VCaP (cell line): ENCODE measurements around the gene SGK1.
A peak's percentile ranks its signal among the peaks of the same experiment; 100 is the strongest.

Experiments used
- H3K27ac ChIP-seq: fragments of 450-650 bp; 2 replicates; pipeline ENCODE4 v1.5.1; 2017
- TF ChIP-seq, protein P1 (sequence below): fragments of 450-650 bp; conservative IDR thresholded peaks from 2 replicates; pipeline ENCODE4 v1.5.1; 2017; ENCODE audit warnings: mild to moderate bottlenecking, moderate library complexity

Gene SGK1

GRCh38 chr6:134177753-134178160 is 140.2 kb downstream of the SGK1 start:
- no peak overlapping the region for H3K27ac ChIP-seq
- TF ChIP-seq, protein P1, sequence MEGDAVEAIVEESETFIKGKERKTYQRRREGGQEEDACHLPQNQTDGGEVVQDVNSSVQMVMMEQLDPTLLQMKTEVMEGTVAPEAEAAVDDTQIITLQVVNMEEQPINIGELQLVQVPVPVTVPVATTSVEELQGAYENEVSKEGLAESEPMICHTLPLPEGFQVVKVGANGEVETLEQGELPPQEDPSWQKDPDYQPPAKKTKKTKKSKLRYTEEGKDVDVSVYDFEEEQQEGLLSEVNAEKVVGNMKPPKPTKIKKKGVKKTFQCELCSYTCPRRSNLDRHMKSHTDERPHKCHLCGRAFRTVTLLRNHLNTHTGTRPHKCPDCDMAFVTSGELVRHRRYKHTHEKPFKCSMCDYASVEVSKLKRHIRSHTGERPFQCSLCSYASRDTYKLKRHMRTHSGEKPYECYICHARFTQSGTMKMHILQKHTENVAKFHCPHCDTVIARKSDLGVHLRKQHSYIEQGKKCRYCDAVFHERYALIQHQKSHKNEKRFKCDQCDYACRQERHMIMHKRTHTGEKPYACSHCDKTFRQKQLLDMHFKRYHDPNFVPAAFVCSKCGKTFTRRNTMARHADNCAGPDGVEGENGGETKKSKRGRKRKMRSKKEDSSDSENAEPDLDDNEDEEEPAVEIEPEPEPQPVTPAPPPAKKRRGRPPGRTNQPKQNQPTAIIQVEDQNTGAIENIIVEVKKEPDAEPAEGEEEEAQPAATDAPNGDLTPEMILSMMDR = no peak

GRCh38 chr6:134177236-134177635 is 140.7 kb downstream of the SGK1 start:
- no peak overlapping the region for H3K27ac ChIP-seq
- TF ChIP-seq, protein P1 = no peak

GRCh38 chr6:134176264-134176975 is 141.5 kb downstream of the SGK1 start:
- TF ChIP-seq, protein P1 = no peak
- peak overlapping the region; percentile 91 for H3K27ac ChIP-seq

- peak overlapping the region; percentile 91 for H3K27ac ChIP-seq
- TF ChIP-seq, protein P1 = no peak
These were observed 142.2 kb downstream of the SGK1 start for GRCh38 chr6:134175532-134176263.

- peak overlapping the region; percentile 91 for H3K27ac ChIP-seq
- TF ChIP-seq, protein P1 = no peak
These were observed 143.0 kb downstream of the SGK1 start for GRCh38 chr6:134174672-134175531.

DNA sequence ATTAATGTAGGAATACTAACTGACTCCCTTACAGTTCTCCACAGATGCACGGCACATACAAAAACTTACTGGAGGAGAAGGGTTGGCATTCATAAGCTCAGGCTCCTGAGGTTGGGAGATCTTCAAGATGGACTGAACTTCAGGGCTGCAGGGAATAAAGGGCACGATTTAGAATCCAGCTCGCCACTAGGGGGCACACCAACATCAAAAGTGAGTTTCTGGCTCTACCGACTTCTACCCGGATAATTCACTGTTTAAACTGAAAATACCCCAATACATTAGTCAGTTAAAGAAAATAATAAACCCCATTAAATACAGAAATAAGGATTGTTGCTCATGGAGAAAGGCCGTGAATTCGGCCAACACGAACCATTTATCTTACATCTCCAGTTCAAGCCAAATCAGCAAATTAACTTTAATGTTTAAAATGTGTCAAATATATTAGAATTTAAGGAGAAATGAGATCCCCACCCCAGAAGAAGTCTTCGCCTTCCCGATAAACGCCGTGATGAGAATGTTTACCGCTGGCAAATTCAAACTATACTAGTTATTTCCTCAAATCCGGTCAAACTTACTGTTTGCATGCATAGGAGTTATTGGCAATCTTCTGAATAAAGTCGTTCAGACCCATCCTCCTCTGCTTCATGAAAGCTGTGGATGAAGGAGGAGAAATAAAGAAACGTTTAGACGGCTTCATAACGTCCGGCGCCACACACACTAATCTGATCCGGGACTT is 143.8 kb downstream of the SGK1 start:
- H3K27ac ChIP-seq = peak overlapping the region; percentile 91
- TF ChIP-seq, protein P1 = peak; percentile 81
